ENCODE results near the gene CAMTA2.

The CAMTA2 gene

DNA sequence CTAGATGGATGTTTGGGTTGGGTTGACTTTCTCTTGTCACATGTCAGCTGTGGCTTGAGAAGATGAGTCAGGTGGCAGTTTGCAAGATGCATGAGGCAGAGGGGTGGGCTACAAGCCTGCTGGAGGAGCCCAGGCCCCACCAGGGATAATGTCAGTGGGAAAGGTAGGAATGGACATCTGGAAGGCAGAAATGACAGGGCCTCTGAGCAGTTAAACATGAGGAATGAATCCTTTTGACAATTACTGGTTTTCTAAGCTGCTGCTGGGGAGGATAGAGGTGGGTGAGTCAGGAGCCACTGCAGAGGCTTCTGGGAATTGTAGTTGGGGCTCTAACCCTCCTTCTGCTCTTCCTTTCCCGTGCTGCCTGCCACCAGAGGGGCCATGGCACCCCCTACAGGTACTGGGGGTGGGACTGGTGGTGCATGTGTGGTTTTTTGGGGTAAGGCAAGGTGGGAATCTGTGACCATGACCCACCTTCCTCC is 32.0 kb upstream of the CAMTA2 start:
- TF ChIP-seq, protein P1, sequence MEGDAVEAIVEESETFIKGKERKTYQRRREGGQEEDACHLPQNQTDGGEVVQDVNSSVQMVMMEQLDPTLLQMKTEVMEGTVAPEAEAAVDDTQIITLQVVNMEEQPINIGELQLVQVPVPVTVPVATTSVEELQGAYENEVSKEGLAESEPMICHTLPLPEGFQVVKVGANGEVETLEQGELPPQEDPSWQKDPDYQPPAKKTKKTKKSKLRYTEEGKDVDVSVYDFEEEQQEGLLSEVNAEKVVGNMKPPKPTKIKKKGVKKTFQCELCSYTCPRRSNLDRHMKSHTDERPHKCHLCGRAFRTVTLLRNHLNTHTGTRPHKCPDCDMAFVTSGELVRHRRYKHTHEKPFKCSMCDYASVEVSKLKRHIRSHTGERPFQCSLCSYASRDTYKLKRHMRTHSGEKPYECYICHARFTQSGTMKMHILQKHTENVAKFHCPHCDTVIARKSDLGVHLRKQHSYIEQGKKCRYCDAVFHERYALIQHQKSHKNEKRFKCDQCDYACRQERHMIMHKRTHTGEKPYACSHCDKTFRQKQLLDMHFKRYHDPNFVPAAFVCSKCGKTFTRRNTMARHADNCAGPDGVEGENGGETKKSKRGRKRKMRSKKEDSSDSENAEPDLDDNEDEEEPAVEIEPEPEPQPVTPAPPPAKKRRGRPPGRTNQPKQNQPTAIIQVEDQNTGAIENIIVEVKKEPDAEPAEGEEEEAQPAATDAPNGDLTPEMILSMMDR (IDR thresholded peaks at IDR 0.05), result no peak

DNA sequence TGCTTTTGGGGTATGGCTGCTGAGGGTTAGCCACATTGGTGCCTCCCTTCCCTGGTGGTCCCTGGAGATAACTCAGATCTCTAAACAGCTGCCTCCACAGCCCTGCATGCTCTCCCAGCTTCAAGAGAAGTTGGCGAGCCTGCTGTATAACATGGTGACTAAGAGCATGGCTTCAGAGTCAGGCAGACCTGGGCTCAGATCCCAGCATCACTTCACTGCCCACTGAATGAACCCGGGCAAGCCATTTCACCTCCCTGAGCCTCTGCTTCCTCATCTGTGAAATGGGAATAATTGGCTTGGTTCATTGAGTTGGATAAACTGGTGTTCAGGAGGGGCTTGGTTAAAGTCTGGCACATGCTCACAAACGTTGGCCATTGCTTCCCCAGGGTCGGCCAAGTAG is 26.9 kb upstream of the CAMTA2 start:
- TF ChIP-seq, protein P1 (IDR thresholded peaks at IDR 0.05), result no peak

DNA sequence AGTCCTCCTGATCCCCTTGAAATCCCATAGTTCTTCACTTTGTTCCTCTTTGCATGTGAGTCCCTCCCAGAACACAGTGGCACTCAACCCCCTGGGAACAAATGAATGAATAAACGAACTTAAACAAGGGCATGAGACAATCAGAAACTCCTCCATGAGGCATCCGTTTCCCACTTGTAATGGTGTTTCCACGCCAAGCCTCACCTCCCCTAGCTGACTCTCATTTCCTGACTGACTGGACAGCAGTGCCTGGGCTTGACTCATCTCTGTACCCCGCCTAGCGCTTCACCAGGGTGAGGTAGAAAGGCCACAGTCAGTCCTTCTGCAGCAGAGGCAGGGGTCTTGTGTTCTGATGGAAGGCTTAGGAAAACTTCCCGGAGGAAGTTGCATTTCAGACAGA is 24.5 kb upstream of the CAMTA2 start:
- TF ChIP-seq, protein P1 (IDR thresholded peaks at IDR 0.05), result no peak

DNA sequence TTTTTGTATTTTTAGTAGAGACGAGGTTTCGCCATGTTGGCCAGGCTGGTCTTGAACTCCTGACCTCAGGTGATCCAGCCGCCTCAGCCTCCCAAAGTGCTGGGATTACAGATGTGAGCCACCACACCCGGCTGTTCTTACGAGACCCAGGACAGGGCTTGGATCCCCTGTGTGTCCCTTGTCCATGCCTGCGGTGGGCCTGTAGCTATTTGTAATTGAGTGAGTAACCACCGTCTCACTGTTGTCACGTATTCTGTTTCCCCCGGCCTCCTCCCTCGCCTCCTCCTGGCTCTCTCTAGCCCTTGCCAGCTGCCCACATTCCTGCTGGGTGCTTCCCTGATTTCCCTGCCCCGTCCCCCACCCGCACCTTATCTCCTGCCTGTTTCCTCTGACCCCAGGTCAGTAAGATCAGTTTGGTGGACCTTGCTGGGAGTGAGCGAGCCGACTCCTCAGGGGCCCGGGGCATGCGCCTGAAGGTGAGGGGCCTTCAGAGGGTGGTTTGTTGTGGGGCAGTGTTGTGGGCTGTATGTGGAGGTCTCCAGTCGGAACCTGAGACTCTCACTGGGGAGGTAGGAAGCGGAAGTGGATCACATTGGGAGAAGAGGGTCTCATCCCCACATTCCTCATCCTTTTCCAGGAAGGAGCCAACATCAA is 15.9 kb upstream of the CAMTA2 start:
- TF ChIP-seq, protein P1 (IDR thresholded peaks at IDR 0.05), result no peak

DNA sequence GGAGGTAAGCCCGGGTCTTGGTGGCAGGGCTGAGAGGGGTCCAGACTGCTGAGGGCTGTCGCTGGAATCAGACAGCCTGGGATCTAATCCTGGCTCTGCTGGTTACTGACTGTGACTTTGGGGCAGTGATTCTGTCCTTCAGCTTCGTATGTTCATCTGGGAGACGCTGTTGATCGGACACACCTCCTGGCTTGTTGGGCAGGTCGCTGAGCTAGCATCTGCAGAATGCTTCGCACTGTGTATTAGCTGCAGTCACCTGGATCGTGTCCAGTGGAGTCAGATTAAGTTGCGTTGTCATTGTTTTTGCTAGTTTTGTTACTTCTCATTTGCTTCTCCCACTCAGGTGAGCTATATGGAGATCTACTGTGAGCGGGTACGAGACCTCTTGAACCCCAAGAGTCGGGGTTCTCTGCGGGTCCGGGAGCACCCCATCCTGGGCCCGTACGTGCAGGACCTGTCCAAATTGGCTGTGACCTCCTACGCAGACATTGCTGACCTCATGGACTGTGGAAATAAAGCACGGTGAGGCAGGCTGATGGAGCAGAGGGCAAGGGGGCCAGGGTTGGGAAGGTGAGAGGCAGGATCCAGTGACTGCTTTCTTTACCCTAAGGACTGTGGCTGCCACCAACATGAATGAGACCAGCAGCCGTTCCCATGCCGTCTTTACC is 14.8 kb upstream of the CAMTA2 start:
- TF ChIP-seq, protein P1 (IDR thresholded peaks at IDR 0.05), result no peak

DNA sequence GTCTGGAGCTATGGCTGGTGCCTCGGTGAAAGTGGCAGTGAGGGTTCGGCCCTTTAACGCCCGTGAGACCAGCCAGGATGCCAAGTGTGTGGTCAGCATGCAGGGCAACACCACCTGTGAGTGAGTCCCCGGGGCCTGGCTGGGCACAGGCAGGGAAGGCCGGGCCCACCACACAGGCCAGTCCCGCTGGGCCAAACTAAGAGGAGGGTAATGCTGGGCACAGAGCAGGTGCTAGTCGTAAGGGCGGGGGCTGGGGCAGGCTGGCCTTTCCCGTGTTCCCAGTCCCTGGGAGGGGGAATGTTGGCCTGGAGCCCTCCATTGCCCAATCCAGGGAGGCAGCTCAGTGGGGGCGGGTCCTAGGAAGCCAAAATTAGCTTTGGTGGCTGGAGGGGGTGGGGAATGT is 12.8 kb upstream of the CAMTA2 start:
- TF ChIP-seq, protein P1 (IDR thresholded peaks at IDR 0.05), result no peak

DNA sequence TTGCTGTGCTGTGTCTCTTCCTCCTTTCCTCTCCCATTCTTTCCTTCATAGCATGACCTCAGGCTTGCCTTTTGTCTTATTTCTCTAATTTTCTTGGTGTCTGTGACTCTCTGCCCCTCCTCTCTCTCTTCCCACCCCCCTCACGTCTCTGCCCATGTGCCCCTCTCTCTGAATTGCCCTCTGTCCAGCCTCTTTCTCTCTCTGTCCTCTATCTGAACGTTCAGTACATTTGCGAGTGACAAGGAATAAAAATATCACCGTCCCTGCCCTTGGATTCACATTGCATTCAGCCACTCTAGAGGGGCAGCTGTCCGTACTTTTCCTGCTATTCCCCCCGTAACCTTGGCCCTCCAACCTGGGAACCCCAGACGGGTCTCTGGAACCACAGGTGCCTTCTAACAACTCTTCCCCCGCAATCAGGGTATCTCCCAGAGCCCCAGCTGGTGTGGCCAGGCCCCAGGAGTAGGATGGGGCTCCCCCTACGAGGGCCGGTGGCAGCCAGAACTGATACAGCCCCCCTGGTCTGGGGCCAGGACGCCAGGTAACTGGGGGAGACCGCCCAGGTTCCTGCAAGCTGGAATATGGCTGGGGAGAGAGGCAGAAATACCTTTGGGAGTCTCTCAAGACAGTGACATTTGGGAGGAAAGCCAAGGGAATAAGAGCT is 12.1 kb upstream of the CAMTA2 start:
- TF ChIP-seq, protein P1 (IDR thresholded peaks at IDR 0.05), result no peak

Data from LNCAP (cell line).